T1000 (cell line): Measurements from ENCODE around the gene BTNL2.
"Not testable (repeated sequence)": the region's sequence is repeated elsewhere in the genome, so short reads cannot be mapped to it uniquely, and the experiment has no call there.

Experiments used
- DNase-seq: peaks from one replicate; lab custom pipeline; 2025; ENCODE audit warnings: mixed read lengths; lab: John Stamatoyannopoulos, UW

The BTNL2 gene

GRCh38 chr6:32367644-32368043 is 39.3 kb downstream of the BTNL2 start:
- DNase-seq = no peak

GRCh38 chr6:32359225-32359624 is 47.8 kb downstream of the BTNL2 start:
- not testable (repeated sequence) for DNase-seq

- DNase-seq = not testable (repeated sequence)
These were observed 48.4 kb downstream of the BTNL2 start for GRCh38 chr6:32358548-32358947.

- DNase-seq = no peak
These were observed 52.0 kb downstream of the BTNL2 start for GRCh38 chr6:32355018-32355417.

GRCh38 chr6:32353348-32353747 is 53.6 kb downstream of the BTNL2 start:
- DNase-seq = no peak
